ENCODE measurements around the gene RAVER2. TPM values are rescaled to one million over a fixed set of nuclear protein-coding genes. Genes with fewer than 3 reads are reported as not detected.

Gene RAVER2
- total RNA-seq, 1 donor from 2014 or later = 11.9 TPM

- peaks cover 53% of the 10 kb centered on the region for H3K36me3 Mint-ChIP-seq (ENCODE audit: low read depth, unreplicated experiment)
- H3K27me3 Mint-ChIP-seq (ENCODE audit: unreplicated experiment) = peaks cover 7% of the 10 kb centered on the region
- TF ChIP-seq CTCF (IDR thresholded peaks at IDR 0.05; ENCODE audit: unreplicated experiment) = no peak
- H3K4me3 Mint-ChIP-seq (ENCODE audit: unreplicated experiment) = peak overlapping the region; percentile 14
- no peaks in the 10 kb centered on the region for H3K9me3 Mint-ChIP-seq (ENCODE audit: unreplicated experiment)
- no peak for DNase-seq (ENCODE audit: low spot score)
- H3K4me1 Mint-ChIP-seq (ENCODE audit: unreplicated experiment) = peaks cover 45% of the 10 kb centered on the region
- no peak overlapping the region for H3K27ac Mint-ChIP-seq (ENCODE audit: unreplicated experiment)
Observed at GRCh38 chr1:64874666-64875065, 129.8 kb downstream of the RAVER2 start.

GRCh38 chr1:64875101-64875500 lies 130.2 kb downstream of the RAVER2 start:
- H3K4me3 Mint-ChIP-seq (ENCODE audit: unreplicated experiment) = no peak overlapping the region
- peaks cover 53% of the 10 kb centered on the region for H3K36me3 Mint-ChIP-seq (ENCODE audit: low read depth, unreplicated experiment)
- TF ChIP-seq CTCF (IDR thresholded peaks at IDR 0.05; ENCODE audit: unreplicated experiment) = no peak
- H3K27ac Mint-ChIP-seq (ENCODE audit: unreplicated experiment) = no peak overlapping the region
- DNase-seq (ENCODE audit: low spot score) = no peak
- peaks cover 7% of the 10 kb centered on the region for H3K27me3 Mint-ChIP-seq (ENCODE audit: unreplicated experiment)
- H3K9me3 Mint-ChIP-seq (ENCODE audit: unreplicated experiment) = no peaks in the 10 kb centered on the region
- H3K4me1 Mint-ChIP-seq (ENCODE audit: unreplicated experiment) = peaks cover 45% of the 10 kb centered on the region

- Mint-ChIP-seq H3K4me3 (ENCODE audit: unreplicated experiment) (peak overlapping the region; percentile 10), H3K9me3 (ENCODE audit: unreplicated experiment) (no peaks in the 10 kb centered on the region), H3K4me1 (ENCODE audit: unreplicated experiment) (peaks cover 47% of the 10 kb centered on the region), H3K27ac (ENCODE audit: unreplicated experiment) (no peak overlapping the region), H3K27me3 (ENCODE audit: unreplicated experiment) (peaks cover 7% of the 10 kb centered on the region), H3K36me3 (ENCODE audit: low read depth, unreplicated experiment) (peaks cover 58% of the 10 kb centered on the region)
- DNase-seq (ENCODE audit: low spot score) = no peak
- TF ChIP-seq CTCF (IDR thresholded peaks at IDR 0.05; ENCODE audit: unreplicated experiment) = no peak
Observed at GRCh38 chr1:64875606-64876005, 130.7 kb downstream of the RAVER2 start.

GRCh38 chr1:64877151-64877550 lies 132.3 kb downstream of the RAVER2 start:
- DNase-seq (ENCODE audit: low spot score) = no peak
- peaks cover 47% of the 10 kb centered on the region for H3K36me3 Mint-ChIP-seq (ENCODE audit: low read depth, unreplicated experiment)
- no peak for TF ChIP-seq CTCF (IDR thresholded peaks at IDR 0.05; ENCODE audit: unreplicated experiment)
- H3K4me3 Mint-ChIP-seq (ENCODE audit: unreplicated experiment) = no peak overlapping the region
- no peaks in the 10 kb centered on the region for H3K9me3 Mint-ChIP-seq (ENCODE audit: unreplicated experiment)
- peaks cover 7% of the 10 kb centered on the region for H3K27me3 Mint-ChIP-seq (ENCODE audit: unreplicated experiment)
- no peak overlapping the region for H3K27ac Mint-ChIP-seq (ENCODE audit: unreplicated experiment)
- H3K4me1 Mint-ChIP-seq (ENCODE audit: unreplicated experiment) = peaks cover 53% of the 10 kb centered on the region

GRCh38 chr1:64877598-64877997 lies 132.7 kb downstream of the RAVER2 start:
- H3K27ac Mint-ChIP-seq (ENCODE audit: unreplicated experiment) = peak overlapping the region; percentile 5

More at GRCh38 chr1:64877598-64877997, 132.7 kb downstream of the RAVER2 start:
- no peaks in the 10 kb centered on the region for H3K9me3 Mint-ChIP-seq (ENCODE audit: unreplicated experiment)
- H3K4me1 Mint-ChIP-seq (ENCODE audit: unreplicated experiment) = peaks cover 53% of the 10 kb centered on the region
- no peak for DNase-seq (ENCODE audit: low spot score)
- H3K27me3 Mint-ChIP-seq (ENCODE audit: unreplicated experiment) = peaks cover 7% of the 10 kb centered on the region
- no peak overlapping the region for H3K4me3 Mint-ChIP-seq (ENCODE audit: unreplicated experiment)
- no peak for TF ChIP-seq CTCF (IDR thresholded peaks at IDR 0.05; ENCODE audit: unreplicated experiment)
- H3K36me3 Mint-ChIP-seq (ENCODE audit: low read depth, unreplicated experiment) = peaks cover 44% of the 10 kb centered on the region

All from endothelial cell (in vitro differentiated cells).